ENCODE results near the gene MRPS21. TPM values are rescaled to one million over a fixed set of nuclear protein-coding genes. Genes with fewer than 3 reads are reported as not detected.

Gene MRPS21
- total RNA-seq, 4 donors from 2014 or later: 27.8 to 46.3 (median 31.5) TPM

- Histone ChIP-seq H3K4me1 (peaks cover 9 to 10% of the 10 kb centered on the region in 2 donors), H3K27ac (peak overlapping the region; percentile 82 to 88 (median 87)), H3K27me3 (no peaks in the 10 kb centered on the region), H3K36me3 (peaks cover 0 to 9% of the 10 kb centered on the region in 2 donors), H3K4me3 (peak overlapping the region; percentile 58 to 98 (median 74)), H3K9me3 (no peaks in the 10 kb centered on the region)
- in situ Hi-C loops (cut with MboI; ENCODE audit: low sequenced_read_pairs in 4 of 4) (no loop called here), intact Hi-C loops (cut with DNase I; ENCODE audit: low total_unique reads) (no loop called here)
- TF ChIP-seq CTCF (IDR thresholded peaks at IDR 0.05 in 4 of 5, conservative IDR thresholded peaks at IDR 0.05 in 1 of 5): no peak
- TF ChIP-seq POLR2A (IDR thresholded peaks at IDR 0.05): no peak
- DNase-seq (no peak), ATAC-seq (no peak)
Observed at GRCh38 chr1:150320667-150320978, 27.0 kb downstream of the MRPS21 start.

GRCh38 chr1:150321826-150322166, 28.1 kb downstream of the MRPS21 start:
- ATAC-seq (no peak), DNase-seq (no peak)
- Histone ChIP-seq H3K27me3 (no peaks in the 10 kb centered on the region), H3K4me1 (peaks cover 9 to 10% of the 10 kb centered on the region in 2 donors), H3K36me3 (peaks cover 0 to 21% of the 10 kb centered on the region in 2 donors), H3K4me3 (peak overlapping the region; percentile 58 to 98 (median 74)), H3K9me3 (no peaks in the 10 kb centered on the region), H3K27ac (peak overlapping the region; percentile 82 to 88 (median 87))
- intact Hi-C loops (cut with DNase I; ENCODE audit: low total_unique reads) (loop anchor here (1.0 to 2.0 kb wide), 3 partner anchors 39 to 65 kb away; partner anchors contain the start of genes CA14, CIART and RPRD2), in situ Hi-C loops (cut with MboI; ENCODE audit: low sequenced_read_pairs in 4 of 4) (no loop called here)
- TF ChIP-seq CTCF (IDR thresholded peaks at IDR 0.05 in 4 of 5, conservative IDR thresholded peaks at IDR 0.05 in 1 of 5) (no peak), POLR2A (IDR thresholded peaks at IDR 0.05) (no peak)

GRCh38 chr1:150322310-150322709, 28.6 kb downstream of the MRPS21 start:
- H3K4me3 ChIP-seq: peak overlapping the region; percentile 58 to 98 (median 74)
- peaks cover 9 to 10% of the 10 kb centered on the region in 2 donors for H3K4me1 ChIP-seq
- in situ Hi-C loops (cut with MboI; ENCODE audit: low sequenced_read_pairs in 4 of 4): no loop called here
- peaks cover 0 to 26% of the 10 kb centered on the region in 2 donors for H3K36me3 ChIP-seq
- intact Hi-C loops (cut with DNase I; ENCODE audit: low total_unique reads): loop anchor here (2.0 kb wide), 1 partner anchor 66 kb away; the partner anchor contains the start of gene CA14
- no peak for DNase-seq
- no peaks in the 10 kb centered on the region for H3K9me3 ChIP-seq
- no peak for TF ChIP-seq CTCF (IDR thresholded peaks at IDR 0.05 in 4 of 5, conservative IDR thresholded peaks at IDR 0.05 in 1 of 5)
- TF ChIP-seq POLR2A (IDR thresholded peaks at IDR 0.05): no peak
- H3K27me3 ChIP-seq: no peaks in the 10 kb centered on the region
- ATAC-seq: no peak
- peak overlapping the region in 3 of 4 donors; percentile 86 to 88 (median 88) for H3K27ac ChIP-seq

GRCh38 chr1:150332651-150333290, 39.1 kb downstream of the MRPS21 start:
- Histone ChIP-seq H3K4me3 (no peak overlapping the region), H3K27ac (no peak overlapping the region), H3K27me3 (no peaks in the 10 kb centered on the region), H3K9me3 (no peaks in the 10 kb centered on the region), H3K36me3 (peaks cover 5 to 98% of the 10 kb centered on the region in 2 donors), H3K4me1 (no peaks in the 10 kb centered on the region)
- TF ChIP-seq POLR2A (IDR thresholded peaks at IDR 0.05): no peak
- TF ChIP-seq CTCF (IDR thresholded peaks at IDR 0.05 in 4 of 5, conservative IDR thresholded peaks at IDR 0.05 in 1 of 5): no peak
- DNase-seq (no peak), ATAC-seq (no peak)
- intact Hi-C loops (cut with DNase I; ENCODE audit: low total_unique reads) (no loop called here), in situ Hi-C loops (cut with MboI; ENCODE audit: low sequenced_read_pairs in 4 of 4) (no loop called here)

Measured in gastrocnemius medialis (tissue), 4 donors.